CD4-positive, alpha-beta T cell treated with Interleukin-12 subunit alpha and Interleukin-12 subunit beta, for 1 hour (primary cell): Measurements from ENCODE around the gene ISLR.

Source experiments
- DNase-seq: peaks from one replicate; pipeline ENCODE4 v3.0.0-alpha.2; 2020

ISLR gene

DNA sequence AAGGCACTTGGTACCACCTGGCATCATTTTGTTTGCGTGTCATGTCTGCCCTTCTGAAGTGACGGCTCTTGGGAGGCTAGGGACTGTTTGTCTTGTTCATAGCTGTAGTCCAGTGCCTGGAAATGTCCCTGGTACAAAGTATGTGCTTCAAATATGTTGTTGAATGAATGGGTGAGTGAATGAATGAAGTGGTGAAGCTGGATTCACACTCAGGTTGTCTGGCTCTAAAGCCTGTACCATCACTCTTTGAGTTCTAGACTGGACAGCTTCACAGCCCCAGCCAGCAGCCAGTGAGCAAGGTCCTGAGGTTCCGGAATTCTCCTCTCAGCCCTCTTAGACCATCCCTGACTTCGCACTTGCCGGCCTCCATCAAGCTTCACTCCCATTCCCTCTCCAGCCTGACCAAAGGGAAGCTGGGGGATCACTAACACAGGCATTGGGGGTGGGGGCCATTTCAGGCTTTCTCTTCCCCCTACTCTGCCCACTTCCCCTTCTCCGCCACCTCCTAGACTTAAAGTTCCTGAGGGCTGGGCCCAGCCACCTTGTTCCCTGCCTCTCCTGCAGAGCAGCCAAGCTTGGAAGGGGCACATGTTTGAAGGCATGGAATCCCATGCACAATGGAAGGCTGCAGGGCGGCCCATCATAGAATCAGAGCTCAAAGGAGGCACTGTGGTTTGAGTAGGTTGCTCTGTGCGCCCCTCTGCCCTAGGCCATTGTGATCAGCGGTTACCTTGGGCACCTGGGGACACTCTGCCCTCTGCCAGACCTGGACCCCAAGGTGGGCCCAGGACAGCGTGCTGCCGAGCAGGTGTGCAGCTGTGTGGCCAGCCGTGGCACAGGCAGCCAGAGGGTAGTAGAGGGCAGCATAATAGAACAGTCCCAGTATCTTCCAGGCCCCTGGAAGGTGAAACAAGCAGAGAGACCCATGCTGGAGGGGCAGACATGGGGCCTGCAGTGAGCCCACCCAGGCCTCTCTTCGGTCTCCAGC, 21.4 kb downstream of the ISLR start:
- no peak for DNase-seq

DNA sequence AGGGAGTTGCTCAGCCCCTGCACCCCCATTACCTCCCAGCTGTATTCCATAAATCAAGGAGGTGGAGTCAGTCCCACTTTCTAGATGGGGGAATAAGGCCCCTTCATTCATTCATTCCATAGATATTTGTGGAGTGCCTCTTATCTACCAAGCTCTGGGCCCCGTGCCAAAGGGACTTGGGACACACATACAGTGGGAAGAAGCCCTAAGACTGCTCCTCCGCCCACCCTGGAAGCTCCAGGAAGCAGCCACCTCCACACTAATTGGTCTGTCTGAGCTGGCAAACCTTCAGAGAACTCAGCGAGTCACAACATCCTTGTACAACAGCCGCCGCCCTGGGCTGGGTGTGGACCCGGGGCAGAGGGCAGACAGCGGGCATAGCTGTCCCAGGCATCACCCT, 22.7 kb downstream of the ISLR start:
- no peak for DNase-seq

DNA sequence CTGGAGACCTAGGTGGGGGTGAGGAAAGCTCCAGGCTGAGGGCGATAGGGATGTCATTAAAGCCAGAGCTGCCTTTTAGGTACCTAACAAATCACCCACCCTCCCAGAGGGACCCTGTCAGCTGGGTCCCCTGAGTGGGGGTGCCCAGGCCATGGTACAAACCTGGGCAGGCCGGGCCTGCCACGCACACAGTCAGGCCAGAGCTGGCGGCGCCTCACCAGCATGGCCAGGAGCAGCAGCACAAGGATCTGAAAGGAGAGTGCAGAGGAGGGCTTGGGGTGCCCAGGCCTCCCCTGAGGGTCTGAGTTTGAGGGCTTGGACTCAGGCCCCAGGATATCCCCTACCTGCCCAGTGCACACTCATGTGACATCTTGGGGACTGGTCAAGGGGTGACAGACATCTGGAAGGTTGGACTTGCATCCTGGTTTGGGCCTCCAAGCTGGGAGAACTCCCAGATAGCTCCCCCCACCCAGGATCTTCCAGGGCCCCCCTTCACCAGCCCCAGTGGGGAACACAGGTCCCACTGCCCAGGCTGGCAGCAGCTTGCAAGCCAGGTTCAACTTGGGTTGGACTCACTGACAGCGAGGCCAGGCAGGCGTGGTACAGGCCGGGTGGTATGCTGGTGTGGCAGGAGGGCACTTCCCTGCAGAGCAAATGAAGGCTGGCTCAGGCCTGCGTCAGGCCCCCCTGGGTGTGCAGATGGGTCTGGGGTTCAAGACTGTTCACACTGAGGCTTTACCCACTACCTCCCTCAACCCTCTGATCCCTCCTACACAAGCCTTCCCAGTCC, 23.9 kb downstream of the ISLR start:
- no peak for DNase-seq

DNA sequence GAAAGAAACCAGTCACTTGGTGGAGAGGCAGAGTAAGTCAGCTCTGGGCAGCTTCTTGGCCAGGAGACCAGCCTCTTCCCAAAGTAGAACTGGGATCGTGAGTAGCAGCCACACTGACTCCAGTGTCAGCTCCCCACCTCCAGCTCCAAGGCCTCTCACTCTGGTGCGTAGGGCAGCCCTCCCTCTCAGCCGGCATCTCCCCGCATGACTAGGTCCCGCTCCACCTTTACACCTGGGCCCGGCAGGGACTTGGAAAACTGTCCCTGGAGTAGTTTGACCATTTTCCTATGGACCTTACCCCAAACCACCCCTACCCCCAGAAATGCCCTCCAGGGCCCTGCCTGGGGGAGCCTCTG, 25.8 kb downstream of the ISLR start:
- DNase-seq = no peak

DNA sequence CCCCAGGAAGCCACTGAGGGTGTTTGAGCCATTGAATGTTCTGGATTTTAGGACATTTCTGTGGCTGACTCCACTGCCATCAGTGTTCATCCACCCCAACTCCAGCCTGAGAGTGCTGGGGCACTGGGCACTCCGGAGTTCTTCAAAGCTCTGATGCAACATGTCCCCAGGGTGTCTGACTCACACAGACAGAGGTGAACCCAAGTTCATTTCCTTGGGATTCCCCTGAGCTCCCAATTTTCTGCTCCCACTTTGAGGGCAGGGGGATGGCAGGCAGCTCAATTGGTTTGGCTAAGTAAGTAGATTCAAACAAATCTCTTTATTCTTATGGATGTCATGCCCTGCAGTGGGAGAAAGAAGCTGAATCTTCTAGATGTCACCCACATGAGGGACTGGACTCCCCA, 26.9 kb downstream of the ISLR start:
- DNase-seq = no peak

- DNase-seq = no peak
Observed at GRCh38 chr15:74200871-74201419, 27.4 kb downstream of the ISLR start.

DNA sequence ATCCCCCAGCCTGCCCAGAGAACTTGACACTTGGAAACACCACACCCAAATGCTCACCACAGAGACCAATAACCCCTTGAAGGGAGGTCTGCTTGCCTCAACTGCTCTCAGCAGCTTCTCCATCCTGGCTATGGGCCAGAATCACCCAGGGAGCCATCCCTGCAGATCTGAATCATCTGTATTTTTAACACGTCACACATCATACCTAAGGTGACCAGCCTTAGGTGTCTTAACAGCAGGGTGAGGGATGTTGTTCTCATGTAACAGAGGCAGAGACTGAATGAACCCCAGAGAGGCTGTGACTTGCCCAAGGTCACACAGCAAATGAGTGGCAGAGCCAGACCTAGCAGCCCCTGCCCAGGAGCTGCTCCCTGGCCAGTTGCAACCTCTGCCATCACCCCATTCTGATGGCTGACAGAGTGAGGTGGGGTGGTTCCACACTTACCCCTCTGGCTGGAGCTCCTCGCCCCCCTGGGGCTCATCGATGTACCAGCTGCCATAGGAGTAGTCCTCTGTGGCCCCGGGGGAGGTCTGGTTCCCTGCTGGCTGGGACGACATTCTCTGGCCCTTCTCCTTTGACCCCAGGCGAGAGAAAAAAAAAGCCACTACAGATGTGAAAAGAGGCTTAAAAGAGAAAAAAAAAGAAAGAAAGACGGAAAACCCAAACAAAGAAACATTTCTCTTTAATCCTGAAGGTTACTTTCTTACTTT, 28.4 kb downstream of the ISLR start:
- no peak for DNase-seq

DNA sequence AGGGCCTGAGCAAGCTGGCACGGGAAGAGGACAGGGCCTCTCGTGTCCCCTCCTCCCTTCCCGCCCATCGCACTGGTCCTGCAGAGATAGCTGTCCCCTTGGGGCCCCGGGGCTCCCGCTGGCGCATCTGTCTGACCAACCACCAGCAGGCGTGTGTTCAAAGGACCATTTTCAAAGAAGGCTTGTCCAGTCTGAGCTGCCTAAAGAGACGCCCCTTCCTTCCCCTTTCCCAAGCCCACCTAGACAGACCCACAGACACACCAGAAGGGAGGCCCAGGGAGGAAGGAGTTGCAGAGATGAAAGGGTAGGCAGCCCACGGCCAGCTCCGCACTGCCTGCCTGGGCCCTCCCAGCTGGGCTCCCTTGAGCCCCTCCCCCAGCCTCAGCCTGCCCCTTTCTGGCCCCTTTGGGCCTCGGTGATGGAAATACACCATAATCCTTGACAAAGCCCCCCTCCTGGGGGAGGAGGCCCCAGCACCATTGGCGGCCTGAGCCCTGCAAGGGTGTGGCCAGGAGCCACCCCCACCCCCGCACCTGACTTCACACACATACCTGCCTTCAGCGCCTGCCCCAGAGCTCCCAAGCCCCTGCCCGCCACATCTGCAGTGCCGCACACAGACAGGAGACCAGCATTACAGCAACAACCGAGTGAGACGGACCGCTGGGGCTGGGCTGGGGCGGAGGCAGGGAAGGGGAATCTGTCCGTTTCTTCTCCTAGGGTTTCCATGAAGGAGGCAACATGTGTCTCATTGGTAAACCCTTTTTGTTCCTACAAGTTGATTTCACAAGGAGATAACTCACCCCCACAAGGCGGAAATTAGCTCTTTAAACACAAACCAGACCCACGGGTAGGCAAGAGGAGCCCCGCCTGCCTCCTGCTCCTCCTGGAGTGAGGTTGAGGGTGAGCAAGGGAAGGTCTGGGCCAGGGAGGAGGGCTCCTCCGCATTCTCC, 29.2 kb downstream of the ISLR start, which contains the start of gene STRA6:
Gene STRA6 (minus strand): TSS at position 336 of the 950 bp plus-strand sequence. CDS start 520 bp downstream, outside the sequence.
- no peak for DNase-seq

DNA sequence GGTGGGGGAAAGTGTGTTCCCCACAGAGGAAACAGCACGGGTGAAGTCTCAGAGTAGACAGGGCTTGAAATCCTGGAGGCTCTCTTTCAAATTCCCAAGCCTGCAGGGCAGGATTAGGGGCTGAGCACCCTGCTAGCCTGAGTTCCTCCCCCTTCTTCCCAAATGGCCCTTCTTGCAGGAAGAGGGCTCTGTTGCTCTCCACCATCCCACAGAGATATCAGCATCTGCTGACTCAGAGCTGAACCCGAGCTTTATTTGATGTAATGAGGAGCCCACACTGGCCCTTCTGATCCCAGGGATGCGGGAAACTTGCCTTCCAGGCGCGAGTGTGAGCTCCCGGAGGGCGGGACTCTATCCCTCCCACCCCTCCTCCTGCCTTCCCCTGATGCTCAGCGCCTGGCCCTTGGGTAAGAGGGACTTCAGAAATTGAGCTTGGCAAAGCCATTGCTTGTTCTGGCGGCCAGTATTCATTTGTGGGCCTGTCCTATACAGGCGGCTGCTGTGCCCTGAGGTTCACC, 30.5 kb downstream of the ISLR start:
- DNase-seq = no peak

GRCh38 chr15:74205582-74205947, 32.1 kb downstream of the ISLR start:
- no peak for DNase-seq

DNA sequence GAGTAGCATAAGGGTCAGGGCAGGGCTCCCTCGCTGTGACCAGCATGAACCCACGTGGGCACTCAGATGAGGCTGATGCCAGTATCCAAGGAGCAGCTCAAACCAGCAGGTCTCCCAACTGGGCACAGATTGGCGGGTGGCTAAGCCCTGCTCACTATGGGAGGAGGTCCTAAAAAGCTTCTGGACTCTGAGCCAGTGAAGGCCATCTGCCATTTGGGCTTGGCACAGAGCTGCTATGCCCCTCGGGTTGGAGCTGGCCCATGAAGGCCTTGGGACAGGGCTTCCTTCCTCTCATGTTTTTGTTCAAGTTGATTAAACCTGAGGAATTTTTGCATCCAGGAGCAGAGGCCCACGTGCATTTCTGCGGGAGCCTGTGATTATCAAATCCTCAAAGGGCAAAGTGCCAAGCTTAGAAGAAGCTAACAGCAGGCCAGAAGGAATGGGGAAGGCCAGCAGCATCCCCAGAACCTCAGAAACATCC, 33.3 kb downstream of the ISLR start:
- DNase-seq = no peak

- no peak for DNase-seq
Observed at GRCh38 chr15:74207652-74208440, 34.3 kb downstream of the ISLR start.

GRCh38 chr15:74208496-74208895, 35.0 kb downstream of the ISLR start:
- DNase-seq = no peak

DNA sequence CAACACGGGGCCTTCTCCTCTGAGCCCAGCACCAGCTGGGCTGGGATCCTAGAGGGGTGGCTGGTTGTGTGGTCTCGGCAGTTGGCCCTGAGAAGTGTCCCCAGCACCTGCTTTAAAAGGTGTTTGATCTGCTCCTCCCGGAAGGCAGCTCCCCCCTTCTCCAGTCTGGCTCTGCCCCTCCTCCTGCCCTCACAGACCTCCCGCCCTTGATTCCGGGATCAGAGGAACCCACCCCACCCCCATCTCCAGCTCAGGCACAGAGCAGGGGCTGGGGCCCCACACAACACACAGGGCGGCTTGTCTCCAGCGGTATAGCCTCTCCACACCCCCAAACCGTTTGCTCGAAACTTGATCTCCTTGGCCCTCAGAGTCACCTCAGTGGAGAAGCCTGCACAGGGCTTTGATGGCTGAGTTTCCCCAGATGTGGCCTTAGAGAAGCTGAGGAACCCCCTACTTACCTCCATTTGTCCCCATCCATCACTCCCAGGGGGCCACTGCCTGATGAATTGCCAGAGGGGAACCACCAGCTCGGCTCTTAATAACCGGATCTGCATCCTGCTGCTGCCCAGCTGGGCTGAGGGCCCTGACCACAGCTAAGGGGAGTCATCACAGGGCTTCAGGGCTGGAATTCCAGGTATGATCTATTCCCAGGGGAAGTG, 35.5 kb downstream of the ISLR start:
- no peak for DNase-seq

DNA sequence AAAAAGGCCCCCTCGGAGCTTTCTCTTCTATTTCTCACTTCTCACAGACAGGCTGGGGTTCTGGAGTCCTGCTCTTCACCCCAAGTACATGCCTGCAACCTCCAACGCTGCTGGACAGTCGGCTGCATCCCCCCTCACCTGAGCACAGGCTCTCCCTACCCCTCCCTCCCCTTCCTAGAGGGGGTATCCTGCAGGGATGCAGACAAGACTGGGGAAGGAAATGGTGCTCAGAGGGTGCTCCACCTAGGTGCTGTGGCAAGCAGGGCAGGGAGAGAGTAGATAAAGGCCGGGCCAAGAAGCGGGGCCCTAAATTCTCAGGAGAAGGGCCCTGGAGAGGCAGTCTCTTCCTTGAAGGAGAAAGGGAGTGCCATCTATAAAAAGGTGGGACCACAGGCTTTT, 36.0 kb downstream of the ISLR start:
- no peak for DNase-seq

DNA sequence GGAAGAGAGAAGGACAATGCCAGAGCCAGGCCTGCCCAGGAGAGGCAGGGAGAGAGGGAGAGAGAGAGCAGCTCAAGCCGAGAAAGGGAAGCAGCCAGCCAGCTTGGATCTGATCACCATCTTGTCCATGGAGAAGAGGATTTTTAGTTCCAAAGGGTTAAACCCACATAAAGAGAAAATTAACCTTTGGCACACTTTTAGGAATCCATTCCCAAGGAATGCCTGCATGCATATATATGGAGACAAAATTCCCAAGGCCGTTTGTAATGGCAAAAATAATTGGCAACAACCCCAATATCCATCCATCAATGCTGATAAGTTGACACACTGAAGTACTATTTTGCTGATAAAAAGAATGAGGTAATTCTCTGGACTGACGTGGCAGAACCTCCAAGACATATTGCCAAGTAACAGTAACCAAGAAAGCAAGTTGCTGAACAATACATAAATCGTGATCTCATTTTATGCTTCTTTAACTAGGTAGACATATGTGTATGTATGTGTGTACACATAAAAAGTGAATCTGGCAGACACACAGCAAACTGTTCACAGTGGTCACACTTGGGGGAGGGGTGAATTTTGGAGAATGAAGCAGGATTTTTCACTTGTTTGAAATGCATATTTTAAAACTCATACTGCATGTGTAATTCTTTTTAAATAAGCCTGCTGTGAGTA, 36.6 kb downstream of the ISLR start:
- DNase-seq = no peak

GRCh38 chr15:74210729-74211128, 37.2 kb downstream of the ISLR start:
- DNase-seq = no peak

- no peak for DNase-seq
Observed at GRCh38 chr15:74211656-74212055, 38.1 kb downstream of the ISLR start.

DNA sequence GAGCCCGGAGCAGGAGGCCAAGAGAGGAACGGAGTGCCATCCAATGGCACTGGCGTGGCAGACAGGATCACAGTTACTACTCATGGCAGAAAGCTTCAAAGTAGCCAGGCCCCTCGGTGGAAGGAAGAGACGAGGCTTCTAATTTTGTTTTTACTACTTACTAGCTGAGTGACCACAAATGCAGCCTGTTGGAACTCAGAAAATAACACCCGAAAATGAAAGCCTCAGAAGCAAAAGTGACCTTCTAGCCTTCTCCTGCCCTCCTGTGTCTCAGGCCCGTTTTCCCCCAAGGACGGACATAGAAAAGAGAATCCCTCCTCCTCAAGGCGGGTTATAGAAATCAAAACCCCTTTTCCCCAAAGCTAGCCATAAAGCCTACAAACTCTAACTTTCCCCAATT, 39.0 kb downstream of the ISLR start:
- DNase-seq = no peak
